H1 (cell line): Measurements from ENCODE around the gene RAB34. TPM values are rescaled to one million over a fixed set of nuclear protein-coding genes. Genes with fewer than 3 reads are reported as not detected.

Experiments used
- HDAC6 ChIP-seq: IDR thresholded peaks from one replicate; pipeline ENCODE4 v1.7.1; 2012; ENCODE audit warnings: low read depth, mild to moderate bottlenecking, inconsistent platforms, low read length, moderate library complexity
- polyA plus RNA-seq, 7 experiments: library from polyadenylated mRNA; depleted of rRNA in 3 of 7; stranded (reverse) in 5 of 7; unstranded in 2 of 7; fragments of >200 nt in 5 of 7; fragments of 200-250 nt in 2 of 7; gene quantifications; 1 replicate in 5 of 7; 2 replicates in 1 of 7; 4 replicates in 1 of 7; pipeline versions ENCODE4 v1.2.1 to v1.2.3, GENCODE V29; 2011 to 2013; ENCODE audit warnings: missing spikeins in 2 of 7, mixed read lengths in 2 of 7
- total RNA-seq: library from RNA; stranded (reverse); fragmentation: NEBNext Ultra II Directional; extraction: Animal tissue kit (Norgen Biotek cat#: 25700); gene quantifications from 2 replicates; pipeline ENCODE4 v1.2.1, GENCODE V29; 2021

Gene RAB34
- total and polyA plus RNA-seq, 2 of the 8 experiments (the other 6 are each of a cell fraction or from before 2014, with no cell fraction given): 237 to 305 TPM

- no peak for TF ChIP-seq HDAC6
- TF ChIP-seq, all 59 proteins: peak for 0
Measured at GRCh38 chr17:28698253-28698941, 19.3 kb downstream of the RAB34 start (continued).
